Muscle layer of duodenum (tissue), 2 donors: ENCODE results near the gene INSYN1.
"Not testable (repeated sequence)": the region's sequence is repeated elsewhere in the genome, so short reads cannot be mapped to it uniquely, and the experiment has no call there.

Experiments
- H3K27ac ChIP-seq: one replicate; pipeline ENCODE4 v1.7.0; 2013; ENCODE audit warnings: mild to moderate bottlenecking, low read length
- H3K27me3 ChIP-seq: one replicate; pipeline ENCODE4 v1.7.0; 2013; ENCODE audit warnings: low read depth, mild to moderate bottlenecking, control low read depth, low read length
- H3K36me3 ChIP-seq, 2 donors: one replicate each; pipeline ENCODE4 v1.7.0; 2013; ENCODE audit warnings: low read length in 2 of 2, control low read depth in 1 of 2, mild to moderate bottlenecking in 1 of 2; ENCODE audit not compliant: insufficient read depth in 2 of 2, control insufficient read depth in 1 of 2
- H3K4me1 ChIP-seq, 2 donors: one replicate each; pipeline ENCODE4 v1.7.0; 2013; ENCODE audit warnings: low read length in 2 of 2, mild to moderate bottlenecking in 2 of 2, control low read depth in 1 of 2, moderate library complexity in 1 of 2; ENCODE audit not compliant: insufficient read depth in 2 of 2, control insufficient read depth in 1 of 2
- H3K4me3 ChIP-seq, 2 donors: one replicate each; pipeline ENCODE4 v1.7.0; 2013; ENCODE audit warnings: low read length in 2 of 2, low read depth in 1 of 2, mild to moderate bottlenecking in 1 of 2
- H3K9me3 ChIP-seq, 2 donors: one replicate each; pipeline ENCODE4 v1.7.0; 2013; ENCODE audit warnings: low read length in 2 of 2, control low read depth in 1 of 2, mild to moderate bottlenecking in 1 of 2; ENCODE audit not compliant: control insufficient read depth in 1 of 2
- donor health status: healthy.

Gene INSYN1

GRCh38 chr15:73709686-73710085, 43.5 kb downstream of the INSYN1 start:
- Histone ChIP-seq H3K27me3 (no peaks in the 10 kb centered on the region), H3K4me1 (peaks cover 0 to 5% of the 10 kb centered on the region in 2 donors), H3K4me3 (no peak overlapping the region), H3K9me3 (no peaks in the 10 kb centered on the region), H3K36me3 (peaks cover 43 to 73% of the 10 kb centered on the region in 2 donors), H3K27ac (no peak overlapping the region)

- peaks cover 0 to 5% of the 10 kb centered on the region in 2 donors for H3K4me1 ChIP-seq
- H3K27ac ChIP-seq: no peak overlapping the region
- H3K36me3 ChIP-seq: peaks cover 47 to 74% of the 10 kb centered on the region in 2 donors
- no peaks in the 10 kb centered on the region for H3K27me3 ChIP-seq
- H3K4me3 ChIP-seq: no peak overlapping the region
- no peaks in the 10 kb centered on the region for H3K9me3 ChIP-seq
Observed at GRCh38 chr15:73709241-73709640, 43.9 kb downstream of the INSYN1 start.

GRCh38 chr15:73708691-73709090, 44.5 kb downstream of the INSYN1 start:
- Histone ChIP-seq H3K36me3 (peaks cover 47 to 72% of the 10 kb centered on the region in 2 donors), H3K4me3 (no peak overlapping the region), H3K27ac (no peak overlapping the region), H3K27me3 (no peaks in the 10 kb centered on the region), H3K4me1 (peaks cover 0 to 5% of the 10 kb centered on the region in 2 donors), H3K9me3 (no peaks in the 10 kb centered on the region)

DNA sequence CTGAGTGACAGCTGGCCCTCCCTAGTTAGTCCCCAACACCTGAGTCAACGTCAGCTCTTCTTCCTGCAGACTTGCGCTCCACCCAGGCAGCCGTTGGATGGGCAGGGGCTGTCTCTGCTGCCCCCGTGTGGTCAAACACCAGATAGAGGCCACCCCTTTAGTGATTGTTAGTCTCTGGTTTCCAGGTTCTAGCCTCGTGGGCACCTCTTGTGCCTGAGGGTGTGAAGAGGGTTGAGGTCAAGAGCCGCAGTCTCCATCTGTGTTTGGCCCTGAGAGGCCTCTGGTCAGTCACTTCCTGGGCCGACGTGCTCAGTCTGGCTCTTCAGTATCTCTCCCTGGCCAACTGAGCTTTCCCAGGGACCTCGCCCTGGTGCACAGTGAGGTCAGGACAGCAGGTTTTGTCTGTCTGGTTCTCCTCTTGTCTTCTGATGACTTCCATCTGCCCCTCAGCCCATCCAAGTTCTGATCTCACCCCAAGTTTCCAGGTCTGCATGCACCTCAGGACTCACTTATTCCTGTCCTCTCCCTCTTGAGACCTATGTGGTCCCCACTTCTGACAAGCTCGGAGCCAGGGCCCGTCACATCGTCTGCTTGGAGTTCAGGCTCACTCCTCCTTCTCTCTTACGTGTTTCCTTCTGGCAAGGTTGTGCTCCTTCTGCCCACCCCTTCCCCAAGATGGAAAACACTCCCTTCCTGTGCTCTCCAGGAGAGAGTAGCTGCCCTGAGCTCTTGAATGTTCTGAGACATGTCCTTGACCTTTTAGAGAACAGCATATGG, 48.1 kb downstream of the INSYN1 start:
- H3K4me1 ChIP-seq: peaks cover 0 to 5% of the 10 kb centered on the region in 2 donors
- H3K9me3 ChIP-seq: no peaks in the 10 kb centered on the region
- H3K27ac ChIP-seq: no peak overlapping the region
- no peak overlapping the region for H3K4me3 ChIP-seq
- H3K27me3 ChIP-seq: no peaks in the 10 kb centered on the region
- peaks cover 35 to 47% of the 10 kb centered on the region in 2 donors for H3K36me3 ChIP-seq

DNA sequence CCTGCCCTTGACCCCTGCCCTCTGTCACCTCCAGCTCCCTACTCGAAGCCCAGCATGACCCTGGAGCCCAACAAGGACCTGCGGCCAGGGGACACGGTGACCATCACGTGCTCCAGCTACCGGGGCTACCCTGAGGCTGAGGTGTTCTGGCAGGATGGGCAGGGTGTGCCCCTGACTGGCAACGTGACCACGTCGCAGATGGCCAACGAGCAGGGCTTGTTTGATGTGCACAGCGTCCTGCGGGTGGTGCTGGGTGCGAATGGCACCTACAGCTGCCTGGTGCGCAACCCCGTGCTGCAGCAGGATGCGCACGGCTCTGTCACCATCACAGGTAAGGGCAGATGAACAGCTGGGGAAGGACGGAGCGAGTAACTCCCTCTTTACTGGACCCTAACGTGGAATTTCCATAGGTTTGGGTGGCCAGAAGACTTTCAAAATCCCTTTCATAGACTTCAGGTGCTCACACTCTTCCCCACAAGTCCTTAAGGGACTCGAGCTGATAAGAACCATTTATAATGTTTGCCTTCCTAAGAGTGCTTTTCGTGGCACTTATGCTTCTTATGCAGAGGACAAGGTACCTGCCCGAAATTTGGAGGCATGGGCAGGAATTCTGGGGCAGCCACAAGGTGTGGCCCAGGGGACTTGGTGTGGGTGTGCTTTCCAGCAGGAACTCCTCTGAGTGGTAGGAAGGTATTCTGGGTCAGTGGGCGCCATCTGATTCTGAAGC, 48.8 kb downstream of the INSYN1 start:
- H3K4me1 ChIP-seq, H3K27me3 ChIP-seq, H3K27ac ChIP-seq, H3K9me3 ChIP-seq, H3K4me3 ChIP-seq: not testable (repeated sequence)
- peaks cover 28 to 41% of the 10 kb centered on the region in 2 donors for H3K36me3 ChIP-seq

- not testable (repeated sequence) for H3K27me3 ChIP-seq, H3K4me1 ChIP-seq, H3K4me3 ChIP-seq, H3K9me3 ChIP-seq, H3K27ac ChIP-seq
- peaks cover 28 to 34% of the 10 kb centered on the region in 2 donors for H3K36me3 ChIP-seq
Observed at GRCh38 chr15:73703601-73704000, 49.5 kb downstream of the INSYN1 start.

DNA sequence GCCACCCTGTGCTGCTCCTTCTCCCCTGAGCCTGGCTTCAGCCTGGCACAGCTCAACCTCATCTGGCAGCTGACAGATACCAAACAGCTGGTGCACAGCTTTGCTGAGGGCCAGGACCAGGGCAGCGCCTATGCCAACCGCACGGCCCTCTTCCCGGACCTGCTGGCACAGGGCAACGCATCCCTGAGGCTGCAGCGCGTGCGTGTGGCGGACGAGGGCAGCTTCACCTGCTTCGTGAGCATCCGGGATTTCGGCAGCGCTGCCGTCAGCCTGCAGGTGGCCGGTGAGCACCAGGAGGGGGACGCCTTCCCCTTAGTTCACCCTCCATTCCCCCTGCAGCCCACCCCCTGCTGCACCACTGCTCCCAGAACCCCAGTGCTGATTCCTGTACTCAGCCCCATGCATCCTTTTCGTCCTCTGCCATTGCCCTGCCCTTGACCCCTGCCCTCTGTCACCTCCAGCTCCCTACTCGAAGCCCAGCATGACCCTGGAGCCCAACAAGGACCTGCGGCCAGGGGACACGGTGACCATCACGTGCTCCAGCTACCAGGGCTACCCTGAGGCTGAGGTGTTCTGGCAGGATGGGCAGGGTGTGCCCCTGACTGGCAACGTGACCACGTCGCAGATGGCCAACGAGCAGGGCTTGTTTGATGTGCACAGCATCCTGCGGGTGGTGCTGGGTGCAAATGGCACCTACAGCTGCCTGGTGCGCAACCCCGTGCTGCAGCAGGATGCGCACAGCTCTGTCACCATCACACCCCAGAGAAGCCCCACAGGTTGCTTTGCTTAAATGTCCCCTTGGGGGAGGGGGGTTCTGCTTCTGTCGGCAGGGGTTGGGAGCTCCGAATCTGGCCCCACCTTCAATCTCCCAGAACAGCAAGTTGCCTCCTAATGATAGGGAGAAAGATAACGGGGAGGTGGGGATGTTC, 50.6 kb downstream of the INSYN1 start:
- not testable (repeated sequence) for H3K9me3 ChIP-seq, H3K27ac ChIP-seq, H3K27me3 ChIP-seq, H3K4me3 ChIP-seq
- peaks cover 0 to 10% of the 10 kb centered on the region in 2 donors for H3K4me1 ChIP-seq
- H3K36me3 ChIP-seq: peaks cover 21 to 34% of the 10 kb centered on the region in 2 donors

GRCh38 chr15:73700041-73700842, 52.9 kb downstream of the INSYN1 start:
- no peak overlapping the region for H3K4me3 ChIP-seq

GRCh38 chr15:73699249-73700040, 53.7 kb downstream of the INSYN1 start:
- Histone ChIP-seq H3K4me3 (no peak overlapping the region), H3K9me3 (no peaks in the 10 kb centered on the region), H3K27me3 (no peaks in the 10 kb centered on the region), H3K27ac (no peak overlapping the region), H3K4me1 (peaks cover 13 to 33% of the 10 kb centered on the region in 2 donors), H3K36me3 (peaks cover 6 to 16% of the 10 kb centered on the region in 2 donors)

More at GRCh38 chr15:73700041-73700842, 52.9 kb downstream of the INSYN1 start:
- Histone ChIP-seq H3K27me3 (no peaks in the 10 kb centered on the region), H3K9me3 (no peaks in the 10 kb centered on the region), H3K36me3 (peaks cover 14 to 20% of the 10 kb centered on the region in 2 donors), H3K27ac (no peak overlapping the region), H3K4me1 (peaks cover 8 to 27% of the 10 kb centered on the region in 2 donors)

GRCh38 chr15:73697033-73697467, 56.1 kb downstream of the INSYN1 start:
- H3K36me3 ChIP-seq: peaks cover 0 to 4% of the 10 kb centered on the region in 2 donors
- H3K4me3 ChIP-seq: no peak overlapping the region
- no peaks in the 10 kb centered on the region for H3K9me3 ChIP-seq
- H3K27ac ChIP-seq: peak overlapping the region; percentile 9
- H3K4me1 ChIP-seq: peaks cover 20 to 37% of the 10 kb centered on the region in 2 donors
- H3K27me3 ChIP-seq: no peaks in the 10 kb centered on the region
